Lung (tissue), 12 donors: ENCODE results near the gene EML3. TPM values are rescaled to one million over a fixed set of nuclear protein-coding genes. Genes with fewer than 3 reads are reported as not detected.

Source experiments
- ATAC-seq: fragments of 200-7000 bp; cut with Tn5 transposase; one replicate; pipeline ENCODE4 v1.9.1; 2020; ENCODE audit warnings: moderate number of reproducible peaks; ENCODE audit not compliant: insufficient read depth, low FRiP score
- DNase-seq, 3 donors: peaks; one replicate each; pipeline ENCODE4 v3.0.0-alpha.2; 2013 to 2017
- H3K27ac ChIP-seq, 2 donors: one replicate each; pipeline ENCODE4 v1.5.1; 2013; ENCODE audit warnings: mild to moderate bottlenecking in 2 of 2, moderate library complexity in 2 of 2, control low read depth in 1 of 2, inconsistent platforms in 1 of 2, low read depth in 1 of 2, low read length in 1 of 2
- H3K27me3 ChIP-seq, 3 donors: one replicate each; pipeline ENCODE4 v1.5.1; 2013; ENCODE audit warnings: low read length in 2 of 3; ENCODE audit not compliant: control insufficient read depth in 3 of 3, insufficient read depth in 3 of 3
- H3K36me3 ChIP-seq, 4 donors: one replicate each; pipeline ENCODE4 v1.5.1; 2013; ENCODE audit warnings: low read length in 4 of 4, mild to moderate bottlenecking in 1 of 4, moderate library complexity in 1 of 4; ENCODE audit not compliant: control insufficient read depth in 4 of 4, insufficient read depth in 4 of 4
- H3K4me1 ChIP-seq, 5 donors: one replicate each; pipeline ENCODE4 v1.5.1; 2013; ENCODE audit warnings: low read length in 5 of 5, mild to moderate bottlenecking in 2 of 5, moderate library complexity in 1 of 5; ENCODE audit not compliant: control insufficient read depth in 5 of 5, insufficient read depth in 5 of 5
- H3K4me3 ChIP-seq: one replicate; pipeline ENCODE4 v1.5.1; 2013; ENCODE audit warnings: mild to moderate bottlenecking, control low read depth, moderate library complexity
- H3K9ac ChIP-seq, 2 donors: one replicate each; pipeline ENCODE4 v1.5.1; 2013; ENCODE audit warnings: low read length in 2 of 2, control low read depth in 1 of 2; ENCODE audit not compliant: insufficient read depth in 1 of 2
- H3K9me3 ChIP-seq, 4 donors: one replicate each; pipeline ENCODE4 v1.5.1; 2013; ENCODE audit warnings: low read length in 3 of 4, mild to moderate bottlenecking in 1 of 4, moderate library complexity in 1 of 4; ENCODE audit not compliant: control insufficient read depth in 4 of 4, insufficient read depth in 3 of 4
- CTCF ChIP-seq: IDR thresholded peaks from 2 replicates; pipeline ENCODE4 v1.5.1; 2012; ENCODE audit warnings: mild to moderate bottlenecking; ENCODE audit errors: control extremely low read depth, extremely low read depth
- WGBS, 2 donors: extraction: QIAGEN DNeasy Blood & Tissue Kit; methylation state at CpG; one replicate each; pipeline ENCODE4 v1.1.7; 2013; 5-methylcytosine and 5-hydroxymethylcytosine counted together
- polyA plus RNA-seq, 2 donors: library from polyadenylated mRNA; stranded (reverse); fragments of 200-250 nt; gene quantifications; one replicate each; pipeline ENCODE4 v1.2.1, GENCODE V29; 2013
- total RNA-seq, 2 donors: library from RNA; depleted of rRNA in 1 of 2; stranded (reverse); fragments of >200 nt in 1 of 2; gene quantifications; one replicate each; pipeline ENCODE4 v1.2.1, GENCODE V29; 2014 to 2021
- donor health status: control.
- donor health status: control.
- donor health status: Bipolar disorder and iron deficiency.
- donor health status: healthy.
- donor health status: DM: yes; HTN: yes; CAD: no.

The EML3 gene
- total and polyA plus RNA-seq, 4 donors, result 29.1 to 95.4 (median 62.9) TPM

- Histone ChIP-seq H3K4me3 (no peak overlapping the region), H3K9ac (no peak overlapping the region), H3K4me1 (peaks cover 0 to 19% (median 10%) of the 10 kb centered on the region in 5 donors), H3K9me3 (no peaks in the 10 kb centered on the region), H3K36me3 (peaks cover 0 to 40% (median 18%) of the 10 kb centered on the region in 4 donors), H3K27me3 (no peaks in the 10 kb centered on the region), H3K27ac (no peak overlapping the region)
- 71 to 77% methylated on average over 4 of the region's 4 CpGs for WGBS, 2 donors
- TF ChIP-seq CTCF, result no peak
- ATAC-seq, result no peak
- DNase-seq, result no peak
These were observed 4.9 kb downstream of the EML3 start for GRCh38 chr11:62607714-62608113.

- Histone ChIP-seq H3K27ac (no peak overlapping the region), H3K4me3 (no peak overlapping the region), H3K27me3 (no peaks in the 10 kb centered on the region), H3K4me1 (peaks cover 0 to 16% (median 7%) of the 10 kb centered on the region in 5 donors), H3K9ac (no peak overlapping the region), H3K36me3 (peaks cover 0 to 40% (median 22%) of the 10 kb centered on the region in 4 donors), H3K9me3 (no peaks in the 10 kb centered on the region)
- WGBS, 2 donors, result 95 to 96% methylated on average over 15 of the region's 15 CpGs
- DNase-seq (no peak), ATAC-seq (no peak)
- no peak for TF ChIP-seq CTCF
These were observed 6.7 kb downstream of the EML3 start for GRCh38 chr11:62605902-62606301.

- Histone ChIP-seq H3K36me3 (peaks cover 0 to 40% (median 22%) of the 10 kb centered on the region in 4 donors), H3K9me3 (no peaks in the 10 kb centered on the region), H3K4me1 (peaks cover 0 to 17% (median 6%) of the 10 kb centered on the region in 5 donors), H3K4me3 (no peak overlapping the region), H3K9ac (no peak overlapping the region), H3K27me3 (no peaks in the 10 kb centered on the region), H3K27ac (no peak overlapping the region)
- TF ChIP-seq CTCF, result no peak
- DNase-seq, result no peak
- 89 to 97% methylated on average over 3 to 6 of the region's 6 CpGs for WGBS, 2 donors
- ATAC-seq, result no peak
These were observed 7.1 kb downstream of the EML3 start for GRCh38 chr11:62605467-62605866.
